K562 (cell line): ENCODE measurements around the gene RALGAPB. TPM values are rescaled to one million over a fixed set of nuclear protein-coding genes. Genes with fewer than 3 reads are reported as not detected.

Source experiments
- CCNT2 ChIP-seq: IDR thresholded peaks from 2 replicates; pipeline ENCODE4 v1.6.1; 2011; ENCODE audit warnings: borderline replicate concordance, low read depth, mild to moderate bottlenecking, moderate library complexity, mixed read lengths, low read length; ENCODE audit not compliant: insufficient read length; ENCODE audit errors: extremely low read depth
- EZH2 ChIP-seq: IDR thresholded peaks from 2 replicates; pipeline ENCODE4 v1.6.1; 2012; ENCODE audit warnings: low read depth, mild to moderate bottlenecking, inconsistent platforms, low read length, borderline replicate concordance
- GTF2E2 ChIP-seq: fragments of 200-800 bp; sonication (Bioruptor generic); IDR thresholded peaks from 2 replicates; pipeline ENCODE4 v1.6.1; 2016; ENCODE audit warnings: missing genetic modification characterization, missing compliant biosample characterization
- KDM1A ChIP-seq, 2 experiments: fragments of 450-650 bp; IDR thresholded peaks; 2 replicates each; pipeline ENCODE4 v1.6.1; 2016; ENCODE audit warnings: mild to moderate bottlenecking in 2 of 2
- KLF6 ChIP-seq: fragments of 250-450 bp; sonication (Bioruptor Pico); IDR thresholded peaks from 2 replicates; pipeline ENCODE4 v1.4.0; 2020; ENCODE audit warnings: mild to moderate bottlenecking, moderate library complexity, borderline replicate concordance
- MEF2A ChIP-seq: IDR thresholded peaks from 2 replicates; pipeline ENCODE4 v1.6.1; 2011; ENCODE audit warnings: low read depth, mild to moderate bottlenecking, low read length, moderate library complexity; ENCODE audit not compliant: control insufficient read depth
- POLR2A ChIP-seq: fragments of 450-650 bp; conservative IDR thresholded peaks from 2 replicates; pipeline ENCODE4 v1.6.1; 2016
- RAD21 ChIP-seq, 2 experiments: fragments of 250-450 bp in 1 of 2; fragments of 450-650 bp in 1 of 2; sonication (Bioruptor Pico) in 1 of 2; formaldehyde crosslinking in 1 of 2; IDR thresholded peaks in 1 of 2; conservative IDR thresholded peaks in 1 of 2; 2 replicates each; pipeline versions ENCODE4 v1.4.0 to v1.8.0; 2020 to 2022; ENCODE audit warnings: mild to moderate bottlenecking in 2 of 2, moderate library complexity in 1 of 2
- RBFOX2 ChIP-seq: fragments of 200-400 bp; formaldehyde crosslinking; IDR thresholded peaks from 2 replicates; pipeline ENCODE4 v1.6.1; 2017; ENCODE audit warnings: low read depth, mild to moderate bottlenecking, low read length, moderate library complexity
- RBM25 ChIP-seq: fragments of 200-400 bp; formaldehyde crosslinking; IDR thresholded peaks from 2 replicates; pipeline ENCODE4 v1.6.1; 2018; ENCODE audit warnings: low read length, low read depth, moderate library complexity; ENCODE audit not compliant: severe bottlenecking
- SREBF1 ChIP-seq: fragments of 150-350 bp; IDR thresholded peaks from 2 replicates; pipeline ENCODE4 v1.6.1; 2014; ENCODE audit warnings: antibody characterized with exemption, low read depth, low read length, borderline replicate concordance
- TBL1XR1 ChIP-seq, 2 experiments: IDR thresholded peaks; 2 replicates each; pipeline ENCODE4 v1.6.1; 2012; ENCODE audit warnings: improper control_type of control experiment in 2 of 2, low read length in 2 of 2, mild to moderate bottlenecking in 1 of 2
- TCF7L2 ChIP-seq: fragments of 150-350 bp; IDR thresholded peaks from 2 replicates; pipeline ENCODE4 v1.6.1; 2016; ENCODE audit warnings: low read depth, mild to moderate bottlenecking, low read length, moderate library complexity
- XRCC4 ChIP-seq: IDR thresholded peaks from one replicate; pipeline ENCODE4 v1.6.1; 2011; ENCODE audit not compliant: insufficient read depth, insufficient read length; ENCODE audit errors: extremely low read depth
- ZFP36 ChIP-seq: fragments of 150-350 bp; IDR thresholded peaks from 2 replicates; pipeline ENCODE4 v1.6.1; 2018; ENCODE audit warnings: low read length, low read depth; ENCODE audit not compliant: partially characterized antibody
- ZNF274 ChIP-seq: IDR thresholded peaks from 2 replicates; pipeline ENCODE4 v1.6.1; 2011; ENCODE audit warnings: low read depth, mild to moderate bottlenecking, low read length, moderate library complexity, borderline replicate concordance
- ZNF408 ChIP-seq: fragments of 250-450 bp; sonication (Bioruptor Pico); IDR thresholded peaks from 2 replicates; pipeline ENCODE4 v1.4.0; 2020; ENCODE audit warnings: low read depth, mild to moderate bottlenecking, moderate library complexity
- polyA plus RNA-seq, 8 experiments: library from polyadenylated mRNA; depleted of rRNA in 4 of 8; stranded (reverse) in 5 of 8; unstranded in 3 of 8; fragments of >200 nt; fragmentation: Nextera tagmentation in 2 of 8; fragmentation: Illumina TruSeq in 1 of 8; extraction: Ambion mirVana in 2 of 8; extraction: Trizol in 1 of 8; gene quantifications; 2 replicates each; pipeline versions ENCODE4 v1.2.1 to v1.2.3, GENCODE V29; 2011 to 2014; ENCODE audit warnings: inconsistent platforms in 1 of 8, missing spikeins in 1 of 8
- total RNA-seq, 7 experiments: library from RNA; depleted of rRNA in 6 of 7; stranded (reverse); fragments of >200 nt in 6 of 7; fragmentation: Illumina TruSeq in 2 of 7; extraction: Trizol in 2 of 7; gene quantifications; 2 replicates each; pipeline versions ENCODE4 v1.2.1 to v1.2.3, GENCODE V29; 2011 to 2021; ENCODE audit warnings: low replicate concordance in 1 of 7
- TF ChIP-seq, protein P1 (sequence below): fragments of 250-450 bp; sonication (Bioruptor Pico); IDR thresholded peaks from 2 replicates; pipeline ENCODE4 v1.8.0; 2022; ENCODE audit warnings: inconsistent platforms
- TF ChIP-seq, protein P2 (sequence below), 3 experiments: IDR thresholded peaks in 2 of 3; conservative IDR thresholded peaks in 1 of 3; 2 replicates each; pipeline ENCODE4 v1.5.1; 2011 to 2012; ENCODE audit warnings: low read length in 3 of 3, mild to moderate bottlenecking in 3 of 3, control low read depth in 2 of 3, improper control_type of control experiment in 1 of 3, inconsistent platforms in 1 of 3, low read depth in 1 of 3, mixed read lengths in 1 of 3, moderate library complexity in 1 of 3; ENCODE audit not compliant: insufficient read depth in 2 of 3
- TF ChIP-seq, protein P3 (sequence below): fragments of 250-450 bp; sonication (Bioruptor Pico); IDR thresholded peaks from 2 replicates; pipeline ENCODE4 v1.5.0; 2020; ENCODE audit warnings: mild to moderate bottlenecking, borderline replicate concordance

RALGAPB gene
- total and polyA plus RNA-seq, 9 of the 15 experiments (the other 6 are each of a cell fraction or from before 2014, with no cell fraction given) = 4.3 to 25.6 (median 13.6) TPM

DNA sequence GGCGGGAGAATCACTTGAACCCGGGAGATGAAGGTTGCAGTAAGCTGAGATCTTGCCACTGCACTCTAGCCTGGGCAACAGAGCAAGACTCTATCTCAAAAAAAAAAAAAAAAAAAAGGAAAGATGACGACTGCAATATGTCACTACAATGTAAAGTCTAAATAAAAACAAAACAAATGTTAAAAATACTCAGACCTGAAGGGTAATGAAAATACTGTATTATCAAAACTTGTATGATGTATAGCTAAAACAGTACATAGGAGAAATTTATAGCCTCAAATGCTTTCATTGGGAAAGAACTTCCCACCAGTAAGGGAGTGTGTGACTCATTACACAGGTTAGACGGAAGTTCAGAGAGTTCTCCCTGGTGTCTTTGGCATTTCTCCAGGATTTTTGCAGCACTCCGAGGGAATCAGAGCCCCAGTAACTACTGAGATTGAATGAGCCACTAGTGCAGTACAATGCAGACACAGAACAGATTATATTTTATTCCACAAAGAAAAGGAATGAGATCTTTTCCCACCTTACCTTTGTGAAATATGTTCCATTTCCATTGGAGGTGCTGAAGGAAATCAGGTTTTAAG is 12.5 kb upstream of the RALGAPB start (continued):
- TF ChIP-seq, protein P1, sequence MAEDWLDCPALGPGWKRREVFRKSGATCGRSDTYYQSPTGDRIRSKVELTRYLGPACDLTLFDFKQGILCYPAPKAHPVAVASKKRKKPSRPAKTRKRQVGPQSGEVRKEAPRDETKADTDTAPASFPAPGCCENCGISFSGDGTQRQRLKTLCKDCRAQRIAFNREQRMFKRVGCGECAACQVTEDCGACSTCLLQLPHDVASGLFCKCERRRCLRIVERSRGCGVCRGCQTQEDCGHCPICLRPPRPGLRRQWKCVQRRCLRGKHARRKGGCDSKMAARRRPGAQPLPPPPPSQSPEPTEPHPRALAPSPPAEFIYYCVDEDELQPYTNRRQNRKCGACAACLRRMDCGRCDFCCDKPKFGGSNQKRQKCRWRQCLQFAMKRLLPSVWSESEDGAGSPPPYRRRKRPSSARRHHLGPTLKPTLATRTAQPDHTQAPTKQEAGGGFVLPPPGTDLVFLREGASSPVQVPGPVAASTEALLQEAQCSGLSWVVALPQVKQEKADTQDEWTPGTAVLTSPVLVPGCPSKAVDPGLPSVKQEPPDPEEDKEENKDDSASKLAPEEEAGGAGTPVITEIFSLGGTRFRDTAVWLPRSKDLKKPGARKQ (CRISPR knock-in tag) = no peak
- TF ChIP-seq EZH2 (no peak), RAD21 (CRISPR knock-in tag; conservative IDR thresholded peaks at IDR 0.05 in 1 of 2, IDR thresholded peaks at IDR 0.05 in 1 of 2) (no peak), TCF7L2 (no peak), ZNF274 (no peak), RBM25 (no peak), GTF2E2 (tag) (no peak), POLR2A (no peak), ZNF408 (CRISPR knock-in tag) (no peak), CCNT2 (peak; percentile 20), RBFOX2 (no peak), KDM1A (IDR thresholded peaks at IDR 0.05) (peak; percentile 100), TBL1XR1 (IDR thresholded peaks at IDR 0.05; ENCODE audit: low read length in 2 of 2) (no peak), MEF2A (no peak), XRCC4 (no peak), ZFP36 (no peak), SREBF1 (no peak), KLF6 (CRISPR knock-in tag) (no peak)
- TF ChIP-seq, protein P2, sequence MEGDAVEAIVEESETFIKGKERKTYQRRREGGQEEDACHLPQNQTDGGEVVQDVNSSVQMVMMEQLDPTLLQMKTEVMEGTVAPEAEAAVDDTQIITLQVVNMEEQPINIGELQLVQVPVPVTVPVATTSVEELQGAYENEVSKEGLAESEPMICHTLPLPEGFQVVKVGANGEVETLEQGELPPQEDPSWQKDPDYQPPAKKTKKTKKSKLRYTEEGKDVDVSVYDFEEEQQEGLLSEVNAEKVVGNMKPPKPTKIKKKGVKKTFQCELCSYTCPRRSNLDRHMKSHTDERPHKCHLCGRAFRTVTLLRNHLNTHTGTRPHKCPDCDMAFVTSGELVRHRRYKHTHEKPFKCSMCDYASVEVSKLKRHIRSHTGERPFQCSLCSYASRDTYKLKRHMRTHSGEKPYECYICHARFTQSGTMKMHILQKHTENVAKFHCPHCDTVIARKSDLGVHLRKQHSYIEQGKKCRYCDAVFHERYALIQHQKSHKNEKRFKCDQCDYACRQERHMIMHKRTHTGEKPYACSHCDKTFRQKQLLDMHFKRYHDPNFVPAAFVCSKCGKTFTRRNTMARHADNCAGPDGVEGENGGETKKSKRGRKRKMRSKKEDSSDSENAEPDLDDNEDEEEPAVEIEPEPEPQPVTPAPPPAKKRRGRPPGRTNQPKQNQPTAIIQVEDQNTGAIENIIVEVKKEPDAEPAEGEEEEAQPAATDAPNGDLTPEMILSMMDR (IDR thresholded peaks at IDR 0.05 in 2 of 3, conservative IDR thresholded peaks at IDR 0.05 in 1 of 3; ENCODE audit: insufficient read depth in 2 of 3, low read depth in 1 of 3, low read length in 3 of 3) = no peak
- TF ChIP-seq, protein P3, sequence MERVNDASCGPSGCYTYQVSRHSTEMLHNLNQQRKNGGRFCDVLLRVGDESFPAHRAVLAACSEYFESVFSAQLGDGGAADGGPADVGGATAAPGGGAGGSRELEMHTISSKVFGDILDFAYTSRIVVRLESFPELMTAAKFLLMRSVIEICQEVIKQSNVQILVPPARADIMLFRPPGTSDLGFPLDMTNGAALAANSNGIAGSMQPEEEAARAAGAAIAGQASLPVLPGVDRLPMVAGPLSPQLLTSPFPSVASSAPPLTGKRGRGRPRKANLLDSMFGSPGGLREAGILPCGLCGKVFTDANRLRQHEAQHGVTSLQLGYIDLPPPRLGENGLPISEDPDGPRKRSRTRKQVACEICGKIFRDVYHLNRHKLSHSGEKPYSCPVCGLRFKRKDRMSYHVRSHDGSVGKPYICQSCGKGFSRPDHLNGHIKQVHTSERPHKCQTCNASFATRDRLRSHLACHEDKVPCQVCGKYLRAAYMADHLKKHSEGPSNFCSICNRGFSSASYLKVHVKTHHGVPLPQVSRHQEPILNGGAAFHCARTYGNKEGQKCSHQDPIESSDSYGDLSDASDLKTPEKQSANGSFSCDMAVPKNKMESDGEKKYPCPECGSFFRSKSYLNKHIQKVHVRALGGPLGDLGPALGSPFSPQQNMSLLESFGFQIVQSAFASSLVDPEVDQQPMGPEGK (CRISPR knock-in tag) = no peak
